K562 (cell line): ENCODE data around the gene BEST2. TPM values are rescaled to one million over a fixed set of nuclear protein-coding genes. Genes with fewer than 3 reads are reported as not detected.

Source experiments
- CXXC5 ChIP-seq: fragments of 250-450 bp; sonication (Bioruptor Pico); IDR thresholded peaks from 2 replicates; pipeline ENCODE4 v1.8.0; 2022; ENCODE audit warnings: inconsistent platforms, mild to moderate bottlenecking, moderate library complexity
- GATAD2A ChIP-seq: fragments of 450-650 bp; IDR thresholded peaks from 2 replicates; pipeline ENCODE4 v1.6.1; 2017
- MCM2 ChIP-seq: fragments of 450-650 bp; IDR thresholded peaks from 2 replicates; pipeline ENCODE4 v1.6.1; 2017; ENCODE audit warnings: low read depth, mild to moderate bottlenecking
- NR2C1 ChIP-seq, 2 experiments: fragments of 450-650 bp; IDR thresholded peaks; 2 replicates each; pipeline ENCODE4 v1.6.1; 2017; ENCODE audit warnings: mild to moderate bottlenecking in 2 of 2, antibody characterized with exemption in 1 of 2, inconsistent platforms in 1 of 2, missing compliant biosample characterization in 1 of 2, missing genetic modification characterization in 1 of 2
- NR2C2 ChIP-seq, 2 experiments: fragments of 200-800 bp in 1 of 2; sonication (Bioruptor generic) in 1 of 2; sonication (generic) in 1 of 2; formaldehyde crosslinking in 1 of 2; IDR thresholded peaks; 2 replicates each; pipeline versions ENCODE4 v1.6.1 to v1.8.0; 2016 to 2022; ENCODE audit warnings: mild to moderate bottlenecking in 1 of 2, missing compliant biosample characterization in 1 of 2, missing genetic modification characterization in 1 of 2, missing genetic modification reagents in 1 of 2
- RBM22 ChIP-seq: fragments of 200-400 bp; formaldehyde crosslinking; IDR thresholded peaks from 2 replicates; pipeline ENCODE4 v1.6.1; 2018; ENCODE audit warnings: low read length, low read depth; ENCODE audit not compliant: poor library complexity, severe bottlenecking
- SAP30 ChIP-seq: fragments of 200-600 bp; sonication (generic); IDR thresholded peaks from 2 replicates; pipeline ENCODE4 v1.6.1; 2012; ENCODE audit warnings: borderline replicate concordance, low read depth, mild to moderate bottlenecking, moderate library complexity, low read length, control low read depth, inconsistent platforms; ENCODE audit not compliant: insufficient read depth, poor library complexity, severe bottlenecking
- polyA plus RNA-seq, 8 experiments: library from polyadenylated mRNA; depleted of rRNA in 4 of 8; stranded (reverse) in 5 of 8; unstranded in 3 of 8; fragments of >200 nt; fragmentation: Nextera tagmentation in 2 of 8; fragmentation: Illumina TruSeq in 1 of 8; extraction: Ambion mirVana in 2 of 8; extraction: Trizol in 1 of 8; gene quantifications; 2 replicates each; pipeline versions ENCODE4 v1.2.1 to v1.2.3, GENCODE V29; 2011 to 2014; ENCODE audit warnings: inconsistent platforms in 1 of 8, missing spikeins in 1 of 8
- total RNA-seq, 7 experiments: library from RNA; depleted of rRNA in 6 of 7; stranded (reverse); fragments of >200 nt in 6 of 7; fragmentation: Illumina TruSeq in 2 of 7; extraction: Trizol in 2 of 7; gene quantifications; 2 replicates each; pipeline versions ENCODE4 v1.2.1 to v1.2.3, GENCODE V29; 2011 to 2021; ENCODE audit warnings: low replicate concordance in 1 of 7
- TF ChIP-seq, protein P1 (sequence below): fragments of 450-650 bp; IDR thresholded peaks from 2 replicates; pipeline ENCODE4 v1.6.1; 2016; ENCODE audit warnings: mild to moderate bottlenecking, moderate library complexity
- TF ChIP-seq, protein P2 (sequence below): sonication (generic); formaldehyde crosslinking; IDR thresholded peaks from 2 replicates; pipeline ENCODE4 v1.8.1; 2023; ENCODE audit warnings: mild to moderate bottlenecking, missing genetic modification reagents, moderate library complexity
- TF ChIP-seq, protein P3 (sequence below): fragments of 450-650 bp; IDR thresholded peaks from 2 replicates; pipeline ENCODE4 v1.6.1; 2017; ENCODE audit warnings: antibody characterized with exemption

Gene BEST2
- total and polyA plus RNA-seq, 9 of the 15 experiments (the other 6 are each of a cell fraction or from before 2014, with no cell fraction given) = not detected

DNA sequence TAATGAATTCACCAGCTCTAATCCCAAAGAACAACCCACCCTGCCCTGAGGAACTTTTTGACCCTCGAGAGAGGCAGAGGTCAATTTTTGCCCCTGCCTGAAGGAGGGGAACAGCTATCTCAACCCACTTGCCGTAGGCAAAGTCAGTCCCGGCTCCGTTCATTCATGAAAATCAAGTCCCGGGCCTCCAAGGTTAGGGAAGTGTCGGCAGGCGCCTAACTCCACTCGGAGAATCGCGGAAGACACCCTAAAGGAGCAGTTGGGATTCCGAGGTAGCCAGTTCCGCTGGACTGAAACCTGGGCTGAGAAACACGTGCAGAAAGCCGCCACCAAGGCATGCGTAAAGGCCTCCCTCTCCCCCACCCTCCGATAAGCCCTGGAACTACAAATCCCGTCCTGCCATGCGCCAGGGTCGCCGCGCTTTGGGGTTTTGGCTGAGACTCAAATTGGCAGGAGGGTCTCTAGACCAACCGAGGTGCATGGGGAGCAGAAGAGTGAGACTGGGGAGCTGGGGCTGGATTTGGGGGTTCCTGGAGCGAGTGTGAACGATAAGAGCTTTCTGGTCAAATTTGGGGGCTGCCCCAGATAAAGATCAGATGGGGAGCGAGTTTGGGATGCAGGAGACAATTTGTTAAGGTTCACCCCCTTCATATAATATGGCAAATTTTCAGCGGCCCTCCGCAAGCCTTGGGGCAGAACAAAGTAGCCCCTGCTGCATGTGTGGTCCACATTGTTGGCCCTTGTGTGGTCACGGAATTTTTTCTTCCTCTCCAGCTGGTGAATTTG is 27.8 kb upstream of the BEST2 start, which contains the start of gene TNPO2 (continued):
- TF ChIP-seq, protein P1, sequence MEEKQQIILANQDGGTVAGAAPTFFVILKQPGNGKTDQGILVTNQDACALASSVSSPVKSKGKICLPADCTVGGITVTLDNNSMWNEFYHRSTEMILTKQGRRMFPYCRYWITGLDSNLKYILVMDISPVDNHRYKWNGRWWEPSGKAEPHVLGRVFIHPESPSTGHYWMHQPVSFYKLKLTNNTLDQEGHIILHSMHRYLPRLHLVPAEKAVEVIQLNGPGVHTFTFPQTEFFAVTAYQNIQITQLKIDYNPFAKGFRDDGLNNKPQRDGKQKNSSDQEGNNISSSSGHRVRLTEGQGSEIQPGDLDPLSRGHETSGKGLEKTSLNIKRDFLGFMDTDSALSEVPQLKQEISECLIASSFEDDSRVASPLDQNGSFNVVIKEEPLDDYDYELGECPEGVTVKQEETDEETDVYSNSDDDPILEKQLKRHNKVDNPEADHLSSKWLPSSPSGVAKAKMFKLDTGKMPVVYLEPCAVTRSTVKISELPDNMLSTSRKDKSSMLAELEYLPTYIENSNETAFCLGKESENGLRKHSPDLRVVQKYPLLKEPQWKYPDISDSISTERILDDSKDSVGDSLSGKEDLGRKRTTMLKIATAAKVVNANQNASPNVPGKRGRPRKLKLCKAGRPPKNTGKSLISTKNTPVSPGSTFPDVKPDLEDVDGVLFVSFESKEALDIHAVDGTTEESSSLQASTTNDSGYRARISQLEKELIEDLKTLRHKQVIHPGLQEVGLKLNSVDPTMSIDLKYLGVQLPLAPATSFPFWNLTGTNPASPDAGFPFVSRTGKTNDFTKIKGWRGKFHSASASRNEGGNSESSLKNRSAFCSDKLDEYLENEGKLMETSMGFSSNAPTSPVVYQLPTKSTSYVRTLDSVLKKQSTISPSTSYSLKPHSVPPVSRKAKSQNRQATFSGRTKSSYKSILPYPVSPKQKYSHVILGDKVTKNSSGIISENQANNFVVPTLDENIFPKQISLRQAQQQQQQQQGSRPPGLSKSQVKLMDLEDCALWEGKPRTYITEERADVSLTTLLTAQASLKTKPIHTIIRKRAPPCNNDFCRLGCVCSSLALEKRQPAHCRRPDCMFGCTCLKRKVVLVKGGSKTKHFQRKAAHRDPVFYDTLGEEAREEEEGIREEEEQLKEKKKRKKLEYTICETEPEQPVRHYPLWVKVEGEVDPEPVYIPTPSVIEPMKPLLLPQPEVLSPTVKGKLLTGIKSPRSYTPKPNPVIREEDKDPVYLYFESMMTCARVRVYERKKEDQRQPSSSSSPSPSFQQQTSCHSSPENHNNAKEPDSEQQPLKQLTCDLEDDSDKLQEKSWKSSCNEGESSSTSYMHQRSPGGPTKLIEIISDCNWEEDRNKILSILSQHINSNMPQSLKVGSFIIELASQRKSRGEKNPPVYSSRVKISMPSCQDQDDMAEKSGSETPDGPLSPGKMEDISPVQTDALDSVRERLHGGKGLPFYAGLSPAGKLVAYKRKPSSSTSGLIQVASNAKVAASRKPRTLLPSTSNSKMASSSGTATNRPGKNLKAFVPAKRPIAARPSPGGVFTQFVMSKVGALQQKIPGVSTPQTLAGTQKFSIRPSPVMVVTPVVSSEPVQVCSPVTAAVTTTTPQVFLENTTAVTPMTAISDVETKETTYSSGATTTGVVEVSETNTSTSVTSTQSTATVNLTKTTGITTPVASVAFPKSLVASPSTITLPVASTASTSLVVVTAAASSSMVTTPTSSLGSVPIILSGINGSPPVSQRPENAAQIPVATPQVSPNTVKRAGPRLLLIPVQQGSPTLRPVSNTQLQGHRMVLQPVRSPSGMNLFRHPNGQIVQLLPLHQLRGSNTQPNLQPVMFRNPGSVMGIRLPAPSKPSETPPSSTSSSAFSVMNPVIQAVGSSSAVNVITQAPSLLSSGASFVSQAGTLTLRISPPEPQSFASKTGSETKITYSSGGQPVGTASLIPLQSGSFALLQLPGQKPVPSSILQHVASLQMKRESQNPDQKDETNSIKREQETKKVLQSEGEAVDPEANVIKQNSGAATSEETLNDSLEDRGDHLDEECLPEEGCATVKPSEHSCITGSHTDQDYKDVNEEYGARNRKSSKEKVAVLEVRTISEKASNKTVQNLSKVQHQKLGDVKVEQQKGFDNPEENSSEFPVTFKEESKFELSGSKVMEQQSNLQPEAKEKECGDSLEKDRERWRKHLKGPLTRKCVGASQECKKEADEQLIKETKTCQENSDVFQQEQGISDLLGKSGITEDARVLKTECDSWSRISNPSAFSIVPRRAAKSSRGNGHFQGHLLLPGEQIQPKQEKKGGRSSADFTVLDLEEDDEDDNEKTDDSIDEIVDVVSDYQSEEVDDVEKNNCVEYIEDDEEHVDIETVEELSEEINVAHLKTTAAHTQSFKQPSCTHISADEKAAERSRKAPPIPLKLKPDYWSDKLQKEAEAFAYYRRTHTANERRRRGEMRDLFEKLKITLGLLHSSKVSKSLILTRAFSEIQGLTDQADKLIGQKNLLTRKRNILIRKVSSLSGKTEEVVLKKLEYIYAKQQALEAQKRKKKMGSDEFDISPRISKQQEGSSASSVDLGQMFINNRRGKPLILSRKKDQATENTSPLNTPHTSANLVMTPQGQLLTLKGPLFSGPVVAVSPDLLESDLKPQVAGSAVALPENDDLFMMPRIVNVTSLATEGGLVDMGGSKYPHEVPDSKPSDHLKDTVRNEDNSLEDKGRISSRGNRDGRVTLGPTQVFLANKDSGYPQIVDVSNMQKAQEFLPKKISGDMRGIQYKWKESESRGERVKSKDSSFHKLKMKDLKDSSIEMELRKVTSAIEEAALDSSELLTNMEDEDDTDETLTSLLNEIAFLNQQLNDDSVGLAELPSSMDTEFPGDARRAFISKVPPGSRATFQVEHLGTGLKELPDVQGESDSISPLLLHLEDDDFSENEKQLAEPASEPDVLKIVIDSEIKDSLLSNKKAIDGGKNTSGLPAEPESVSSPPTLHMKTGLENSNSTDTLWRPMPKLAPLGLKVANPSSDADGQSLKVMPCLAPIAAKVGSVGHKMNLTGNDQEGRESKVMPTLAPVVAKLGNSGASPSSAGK = peak; percentile 83
- peak; percentile 96 for TF ChIP-seq SAP30
- TF ChIP-seq GATAD2A = peak; percentile 49; the same call in 1 of the 2 replicates
- TF ChIP-seq RBM22 = no peak
- TF ChIP-seq, protein P2, sequence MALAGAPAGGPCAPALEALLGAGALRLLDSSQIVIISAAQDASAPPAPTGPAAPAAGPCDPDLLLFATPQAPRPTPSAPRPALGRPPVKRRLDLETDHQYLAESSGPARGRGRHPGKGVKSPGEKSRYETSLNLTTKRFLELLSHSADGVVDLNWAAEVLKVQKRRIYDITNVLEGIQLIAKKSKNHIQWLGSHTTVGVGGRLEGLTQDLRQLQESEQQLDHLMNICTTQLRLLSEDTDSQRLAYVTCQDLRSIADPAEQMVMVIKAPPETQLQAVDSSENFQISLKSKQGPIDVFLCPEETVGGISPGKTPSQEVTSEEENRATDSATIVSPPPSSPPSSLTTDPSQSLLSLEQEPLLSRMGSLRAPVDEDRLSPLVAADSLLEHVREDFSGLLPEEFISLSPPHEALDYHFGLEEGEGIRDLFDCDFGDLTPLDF (CRISPR knock-in tag) = peak; percentile 58
- peak; percentile 87; the same call in 1 of the 2 replicates for TF ChIP-seq NR2C2 (CRISPR knock-in tag; IDR thresholded peaks at IDR 0.05)
- peak; percentile 94 for TF ChIP-seq NR2C2 (tag; IDR thresholded peaks at IDR 0.05)
- TF ChIP-seq, protein P3, sequence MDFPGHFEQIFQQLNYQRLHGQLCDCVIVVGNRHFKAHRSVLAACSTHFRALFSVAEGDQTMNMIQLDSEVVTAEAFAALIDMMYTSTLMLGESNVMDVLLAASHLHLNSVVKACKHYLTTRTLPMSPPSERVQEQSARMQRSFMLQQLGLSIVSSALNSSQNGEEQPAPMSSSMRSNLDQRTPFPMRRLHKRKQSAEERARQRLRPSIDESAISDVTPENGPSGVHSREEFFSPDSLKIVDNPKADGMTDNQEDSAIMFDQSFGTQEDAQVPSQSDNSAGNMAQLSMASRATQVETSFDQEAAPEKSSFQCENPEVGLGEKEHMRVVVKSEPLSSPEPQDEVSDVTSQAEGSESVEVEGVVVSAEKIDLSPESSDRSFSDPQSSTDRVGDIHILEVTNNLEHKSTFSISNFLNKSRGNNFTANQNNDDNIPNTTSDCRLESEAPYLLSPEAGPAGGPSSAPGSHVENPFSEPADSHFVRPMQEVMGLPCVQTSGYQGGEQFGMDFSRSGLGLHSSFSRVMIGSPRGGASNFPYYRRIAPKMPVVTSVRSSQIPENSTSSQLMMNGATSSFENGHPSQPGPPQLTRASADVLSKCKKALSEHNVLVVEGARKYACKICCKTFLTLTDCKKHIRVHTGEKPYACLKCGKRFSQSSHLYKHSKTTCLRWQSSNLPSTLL = no peak
- peak; percentile 85 for TF ChIP-seq CXXC5 (CRISPR knock-in tag)
- no peak for TF ChIP-seq MCM2
- TF ChIP-seq NR2C1 (IDR thresholded peaks at IDR 0.05) = peak; percentile 90
- TF ChIP-seq NR2C1 (tag; IDR thresholded peaks at IDR 0.05) = peak; percentile 96
